Stimulated activated CD4-positive, alpha-beta T cell treated with anti-CD3 and anti-CD28 coated beads, Interleukin-1b, Interleukin-23, amount 100 ng/mL, for 24 hours (primary cell): ENCODE results near the gene SHISA8.
A peak's percentile ranks its signal among the peaks of the same experiment; 100 is the strongest.

Experiments used
- DNase-seq, 4 experiments: peaks; one replicate each; pipeline ENCODE4 v3.0.0-alpha.2; 2020; ENCODE audit warnings: low read depth in 4 of 4, low spot score in 1 of 4

SHISA8 gene

DNA sequence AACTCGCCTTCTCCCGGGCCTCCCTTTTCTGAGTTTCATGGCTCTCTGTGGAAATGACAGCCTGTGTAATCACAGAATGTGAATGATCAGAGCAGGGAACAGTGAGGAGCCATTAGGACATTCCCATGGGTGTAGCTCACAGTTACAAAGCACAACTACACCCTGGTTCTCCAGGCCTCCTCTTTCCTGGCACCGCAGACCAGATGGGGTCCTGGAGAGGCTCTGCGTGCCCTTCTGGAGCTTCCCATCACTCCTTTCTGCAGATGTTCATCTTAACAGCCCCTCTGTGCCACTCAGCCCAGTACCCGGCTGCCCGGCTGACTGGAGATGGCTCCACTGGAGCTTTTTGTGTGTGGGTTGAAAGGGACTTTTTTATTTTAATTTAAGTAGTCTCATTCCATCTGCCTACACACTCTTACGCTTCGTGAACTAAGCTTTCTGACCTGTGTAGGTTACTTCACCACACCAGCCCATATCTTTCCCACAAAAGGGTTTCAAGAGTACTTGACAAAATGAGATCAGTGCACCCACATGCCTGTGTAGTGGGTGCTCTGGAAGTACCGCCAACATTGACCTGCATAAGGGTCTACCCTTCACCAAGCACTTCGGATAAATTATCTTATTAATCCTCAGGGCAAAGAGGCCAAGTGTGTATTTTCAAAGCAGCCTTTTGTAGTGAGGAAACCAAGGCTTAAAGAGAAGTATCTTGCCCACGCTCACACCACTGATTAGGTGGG is 52.2 kb downstream of the SHISA8 start:
- DNase-seq = peak in 3 of 4 experiments; percentile 29 to 49 (median 46)

DNA sequence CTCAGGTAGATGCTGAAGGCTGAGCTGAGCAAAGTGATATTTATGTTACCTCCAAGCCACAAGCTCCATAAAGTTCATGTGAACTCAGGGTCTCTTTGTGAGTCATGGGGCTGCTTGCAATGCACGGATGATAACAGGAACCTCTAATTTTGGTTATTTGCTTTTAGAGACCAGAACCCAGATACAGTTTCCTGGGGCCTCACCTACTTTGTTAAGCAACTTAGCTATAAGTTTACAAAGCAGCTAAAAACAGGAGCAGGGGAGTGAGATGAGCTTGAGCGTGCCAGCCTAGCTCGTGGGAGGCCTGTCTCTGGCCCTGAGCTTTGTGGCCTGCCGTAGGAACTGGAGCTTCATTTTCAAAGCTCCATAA is 52.7 kb downstream of the SHISA8 start:
- DNase-seq = peak in 2 of 4 experiments; percentile 25 to 33
